Muscle of arm (tissue), 12 donors: ENCODE measurements around the gene DTHD1. TPM values are rescaled to one million over a fixed set of nuclear protein-coding genes. Genes with fewer than 3 reads are reported as not detected.

Experiments used
- DNase-seq: peaks from one replicate; pipeline ENCODE4 v3.0.0-alpha.2; 2013
- polyA plus RNA-seq, 12 donors: library from polyadenylated mRNA; unstranded; fragments of 120-200 nt; gene quantifications; one replicate each; pipeline ENCODE4 v1.2.1, GENCODE V29; 2013; ENCODE audit not compliant: insufficient read length in 12 of 12

Gene DTHD1
- polyA plus RNA-seq, 12 donors: 0.06 TPM; not detected in 11

DNA sequence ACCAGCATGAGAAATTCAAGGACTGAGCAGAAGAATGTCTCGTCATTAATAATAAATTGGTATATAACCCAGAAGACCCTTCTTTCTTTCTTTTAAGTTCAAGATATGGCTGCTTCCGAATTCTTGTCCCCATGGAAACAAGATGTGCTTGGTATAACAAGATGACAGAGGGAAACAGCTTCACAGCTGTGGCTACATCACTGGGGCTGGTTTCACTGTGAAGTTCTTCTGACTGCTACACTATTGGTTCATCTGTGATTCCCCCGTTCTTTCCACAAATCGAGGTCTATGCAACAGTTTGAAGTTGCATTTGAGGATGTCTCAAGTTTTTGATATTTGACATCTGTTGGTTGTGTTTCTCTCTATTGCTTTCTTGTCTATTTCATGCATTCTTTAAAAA lies 12.3 kb upstream of the DTHD1 start:
- no peak for DNase-seq

DNA sequence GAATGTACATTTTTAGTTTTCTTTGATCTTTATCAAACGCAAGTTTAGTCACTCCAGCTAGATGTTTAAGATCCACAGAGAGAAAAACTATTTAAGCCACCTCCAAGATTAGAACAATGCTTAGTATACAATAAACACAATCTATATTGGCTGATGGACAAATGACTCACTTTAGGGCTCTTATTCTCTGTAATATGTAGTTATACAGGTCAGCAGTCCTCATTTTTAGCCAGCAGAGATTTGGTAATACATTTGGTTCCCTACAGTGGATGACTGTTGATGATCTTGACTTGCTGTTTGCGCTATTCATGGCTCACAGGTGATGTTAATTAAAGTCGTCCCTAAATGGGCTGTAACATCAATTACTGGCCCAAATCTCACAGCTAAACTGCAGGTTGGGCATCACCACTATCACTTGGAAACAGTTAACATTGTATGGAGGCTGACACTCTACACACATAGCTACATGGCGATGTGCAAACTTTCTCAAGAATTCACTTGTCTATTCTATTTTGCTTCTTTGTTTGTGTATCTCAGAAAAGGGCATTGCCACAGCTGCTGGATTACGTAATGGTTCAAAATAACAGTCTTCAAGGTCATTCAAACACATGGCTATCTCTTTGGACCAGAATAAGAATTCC lies 11.8 kb upstream of the DTHD1 start:
- DNase-seq: no peak

DNA sequence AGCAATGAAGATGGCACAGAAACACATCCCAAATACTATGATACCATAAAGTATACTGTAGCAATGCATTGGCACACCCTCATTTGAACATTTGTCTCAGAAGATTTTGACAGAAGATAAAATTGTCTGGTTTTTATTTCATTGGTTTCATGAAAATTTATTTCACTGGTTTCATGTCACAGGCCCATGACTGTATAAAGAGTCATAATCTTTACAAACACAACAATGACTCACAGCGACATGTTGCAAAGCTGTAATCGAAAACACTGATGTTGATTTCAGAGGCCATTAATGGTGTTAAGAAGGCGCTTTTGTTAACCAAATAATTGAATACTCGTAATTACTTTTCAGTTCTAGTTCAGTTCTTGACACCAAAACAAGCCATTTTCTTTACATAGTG lies 8.1 kb upstream of the DTHD1 start:
- DNase-seq: no peak

DNA sequence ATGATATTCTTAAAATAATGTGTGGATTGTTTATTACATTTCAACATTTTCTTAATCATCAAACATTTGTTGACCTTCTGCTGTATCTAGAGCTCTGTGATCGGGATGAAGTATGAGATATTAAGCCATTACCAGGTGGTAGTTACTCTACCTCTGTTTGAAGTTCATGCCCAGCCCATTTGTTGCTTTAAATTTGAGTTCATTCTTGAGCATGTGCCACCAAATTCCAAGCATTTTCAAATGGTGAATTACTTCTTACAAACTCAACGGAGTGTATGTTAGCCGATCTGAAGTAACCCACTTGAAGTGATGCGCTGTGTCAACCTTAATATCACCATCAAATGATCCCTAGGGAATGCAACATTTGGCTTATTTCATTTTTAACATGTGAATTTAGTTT lies 7.3 kb upstream of the DTHD1 start:
- DNase-seq: no peak

DNA sequence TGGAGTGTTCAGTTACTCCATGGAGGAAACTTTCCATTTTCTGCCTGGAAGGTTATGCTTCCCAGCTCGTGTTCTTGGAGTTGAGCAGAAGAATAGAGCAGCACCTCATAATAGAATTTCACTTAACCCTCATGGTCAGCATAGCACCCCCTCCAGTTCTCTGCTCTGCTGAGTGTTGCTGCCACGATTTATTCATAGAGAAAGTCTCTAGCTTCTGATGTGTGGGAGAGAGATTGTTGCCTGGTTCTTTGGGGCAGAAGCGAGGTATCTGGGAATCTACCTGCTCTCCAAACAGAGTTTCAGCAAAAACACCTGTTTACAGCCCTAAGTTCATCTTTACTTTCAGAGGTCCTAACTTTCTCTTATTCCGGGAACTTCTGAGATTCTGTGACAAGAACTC lies 3.9 kb upstream of the DTHD1 start:
- DNase-seq: no peak

DNA sequence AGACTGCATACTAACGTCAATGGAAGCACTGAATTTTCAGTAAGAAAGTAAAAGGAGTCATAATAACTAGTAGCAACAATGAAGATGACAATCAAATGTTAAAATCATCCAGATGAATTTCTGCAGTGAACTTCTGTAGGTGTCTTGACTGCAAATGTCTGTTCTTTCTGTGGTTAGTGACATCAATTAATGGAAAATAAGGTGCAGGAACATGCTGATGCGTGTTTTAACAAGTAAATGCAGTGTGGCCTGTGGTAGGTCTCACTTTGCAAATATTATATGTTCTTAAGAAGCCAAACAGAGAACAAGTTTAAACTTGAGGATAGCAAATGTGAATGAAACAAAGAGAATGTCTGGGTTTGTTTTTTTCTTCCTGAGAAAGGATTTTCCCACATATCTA lies 2.6 kb upstream of the DTHD1 start:
- DNase-seq: no peak

DNA sequence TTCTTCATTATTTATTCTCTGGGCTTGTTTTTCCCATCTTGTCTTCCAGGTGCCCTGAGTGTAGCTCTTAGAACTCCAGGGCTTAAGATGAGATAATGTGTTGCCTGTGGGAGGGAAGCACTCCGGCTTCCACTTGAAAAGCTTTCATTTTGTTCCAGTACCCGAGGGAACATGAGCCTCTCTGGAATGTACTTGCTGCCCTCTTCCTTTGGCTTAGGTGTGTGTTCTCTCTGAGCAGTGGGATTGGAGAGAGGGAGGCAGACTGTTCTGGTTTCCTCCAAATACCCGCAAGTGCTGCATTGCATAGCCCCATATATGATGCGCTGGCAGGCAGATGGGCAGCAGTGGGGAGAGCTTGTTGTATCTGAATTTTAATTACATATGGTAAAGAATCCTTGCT lies 861 bp upstream of the DTHD1 start:
- no peak for DNase-seq

DNA sequence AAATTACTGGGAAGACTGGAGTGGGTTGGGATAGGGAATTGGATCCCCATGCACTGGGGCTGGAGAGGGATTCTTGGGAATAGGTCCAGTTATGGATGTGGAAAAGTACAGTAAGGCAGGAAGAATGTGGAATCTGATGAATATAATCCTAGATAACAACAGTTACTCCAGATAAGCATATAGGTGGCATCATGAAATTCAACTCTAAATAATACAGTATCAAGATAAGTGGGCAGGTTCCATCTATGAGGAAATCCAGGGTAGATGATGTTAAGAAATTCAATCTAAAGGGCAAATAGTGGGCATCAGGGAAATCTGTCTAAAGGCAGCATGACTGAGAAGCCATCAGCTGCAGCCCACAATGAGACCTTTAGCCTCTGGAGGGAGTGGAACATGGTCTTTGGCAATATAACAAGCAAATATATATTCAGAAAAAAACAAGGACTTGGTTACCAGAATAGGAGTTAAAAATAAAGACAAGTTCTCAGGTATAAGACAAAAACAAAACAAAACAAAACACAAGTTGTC lies 1.2 kb downstream of the DTHD1 start:
- no peak for DNase-seq

DNA sequence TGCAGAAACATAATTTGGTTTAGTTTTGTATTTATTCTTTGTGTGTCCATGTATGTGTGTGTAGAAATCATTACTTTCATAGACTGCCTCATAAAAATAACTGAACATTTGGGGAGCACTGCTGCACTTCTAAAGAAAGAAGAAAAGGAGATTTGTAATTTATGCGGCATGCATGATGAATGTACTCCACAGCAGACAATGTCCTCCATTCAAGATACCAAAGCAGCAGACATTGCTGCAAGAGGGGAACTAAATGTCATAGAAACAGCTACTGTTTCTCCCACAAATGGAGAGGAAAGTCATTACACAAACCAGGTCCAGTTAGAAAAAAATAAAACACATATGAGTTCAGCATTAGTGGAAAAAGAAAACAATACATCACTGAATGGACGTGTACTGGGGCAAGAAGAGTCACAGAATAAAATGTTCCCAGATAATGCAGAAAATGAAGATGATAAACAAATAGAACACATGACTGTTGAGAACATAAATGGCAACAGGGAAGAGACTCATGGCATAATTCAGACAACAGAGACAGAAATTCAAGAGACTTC lies 2.6 kb downstream of the DTHD1 start:
- DNase-seq: no peak

DNA sequence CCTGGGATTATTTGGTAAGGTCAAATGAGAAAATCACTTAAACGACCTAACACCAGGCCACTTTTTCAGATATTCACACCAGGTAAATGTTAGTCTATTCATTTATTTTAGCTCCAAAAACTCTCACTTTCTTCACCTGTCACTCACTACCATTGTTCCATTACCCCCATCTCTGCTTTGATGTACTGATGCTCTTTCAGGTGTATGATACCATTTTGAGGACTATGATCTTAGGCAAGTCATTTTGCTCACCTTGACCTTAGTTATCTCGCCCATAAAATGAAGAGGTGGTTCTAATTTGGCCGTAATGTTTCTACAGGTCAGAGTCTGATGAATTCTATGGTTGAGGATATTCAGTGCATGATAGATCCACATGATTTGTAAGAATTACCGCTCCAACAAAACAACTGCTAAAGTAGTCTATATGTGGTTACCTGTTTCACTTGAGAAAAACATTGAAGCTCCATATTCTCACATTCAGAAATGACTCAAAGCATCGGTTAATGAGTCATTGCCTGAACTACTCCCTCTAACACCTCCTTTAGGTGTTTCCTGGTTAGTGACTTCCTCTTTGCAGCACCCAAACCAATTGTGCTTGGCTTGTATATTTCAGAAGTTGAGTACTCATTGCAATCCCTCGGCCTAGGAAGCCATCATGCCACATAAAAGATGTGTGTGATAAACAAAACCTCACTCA lies 4.5 kb downstream of the DTHD1 start:
- DNase-seq: no peak

DNA sequence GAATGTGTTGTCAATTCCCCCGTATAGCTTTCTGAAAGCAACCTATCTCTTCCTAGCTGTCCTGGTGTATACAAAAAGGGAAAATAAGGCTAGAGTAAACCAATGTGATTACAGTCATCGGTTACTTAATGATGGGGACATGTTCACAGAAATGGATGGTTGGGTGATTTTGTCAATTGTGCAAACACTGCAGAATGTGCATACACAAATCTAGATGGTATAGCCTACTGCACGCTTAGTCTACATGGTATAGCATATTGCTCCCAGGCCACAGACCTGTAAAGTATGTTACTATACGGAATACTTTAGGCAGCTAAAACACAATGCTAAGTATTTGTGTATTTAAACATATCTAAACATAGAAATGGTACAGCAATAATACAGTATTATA lies 5.1 kb downstream of the DTHD1 start:
- no peak for DNase-seq

DNA sequence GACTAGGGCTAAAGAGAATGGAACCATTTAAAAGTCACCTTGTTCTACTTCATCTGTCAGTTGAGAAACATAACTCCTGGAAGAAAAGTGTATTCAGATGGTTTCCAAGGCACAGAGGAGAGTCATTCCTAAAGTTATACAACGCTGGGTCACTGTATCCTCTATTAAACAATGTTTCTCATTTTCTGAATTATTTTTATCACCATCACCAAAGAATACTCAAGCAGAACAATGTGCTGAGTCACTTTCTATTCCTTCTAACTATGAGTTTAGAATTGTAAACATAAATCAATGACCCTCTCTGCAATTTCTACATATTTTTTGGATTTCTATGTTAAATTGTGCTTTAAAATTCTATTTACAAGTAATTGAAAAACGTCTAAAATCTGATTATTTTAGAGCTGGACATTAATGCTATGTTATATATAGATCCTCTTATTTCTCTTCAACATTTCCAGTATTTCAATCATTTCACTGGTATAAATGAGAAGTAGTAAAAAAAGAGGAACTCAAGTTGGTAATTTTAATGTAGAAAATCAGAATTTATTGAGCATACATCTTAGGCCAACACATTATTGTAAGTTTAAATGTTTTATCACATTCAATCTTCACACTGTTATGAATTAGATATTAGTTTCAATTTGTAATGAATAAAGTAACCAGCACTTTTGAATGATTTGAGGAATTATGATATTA lies 7.5 kb downstream of the DTHD1 start:
- no peak for DNase-seq

DNA sequence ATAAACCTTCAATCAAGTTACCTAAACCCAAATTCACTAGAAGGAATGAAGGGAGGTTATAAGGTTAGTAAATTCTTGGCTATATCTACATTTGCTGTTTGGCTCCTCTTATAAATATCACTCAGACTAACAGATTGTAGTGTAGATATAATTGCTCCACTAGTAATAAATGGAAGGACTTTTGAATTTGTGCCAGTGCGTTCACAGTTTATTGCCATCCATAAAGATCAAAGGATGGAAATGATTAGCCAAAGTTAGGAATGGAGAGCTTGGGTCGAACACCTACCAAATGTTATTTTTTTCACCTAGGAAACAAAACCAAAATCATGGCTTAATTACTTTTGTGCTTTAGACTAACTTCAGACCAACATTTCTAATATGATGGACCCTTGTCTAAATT lies 9.2 kb downstream of the DTHD1 start:
- DNase-seq: no peak

DNA sequence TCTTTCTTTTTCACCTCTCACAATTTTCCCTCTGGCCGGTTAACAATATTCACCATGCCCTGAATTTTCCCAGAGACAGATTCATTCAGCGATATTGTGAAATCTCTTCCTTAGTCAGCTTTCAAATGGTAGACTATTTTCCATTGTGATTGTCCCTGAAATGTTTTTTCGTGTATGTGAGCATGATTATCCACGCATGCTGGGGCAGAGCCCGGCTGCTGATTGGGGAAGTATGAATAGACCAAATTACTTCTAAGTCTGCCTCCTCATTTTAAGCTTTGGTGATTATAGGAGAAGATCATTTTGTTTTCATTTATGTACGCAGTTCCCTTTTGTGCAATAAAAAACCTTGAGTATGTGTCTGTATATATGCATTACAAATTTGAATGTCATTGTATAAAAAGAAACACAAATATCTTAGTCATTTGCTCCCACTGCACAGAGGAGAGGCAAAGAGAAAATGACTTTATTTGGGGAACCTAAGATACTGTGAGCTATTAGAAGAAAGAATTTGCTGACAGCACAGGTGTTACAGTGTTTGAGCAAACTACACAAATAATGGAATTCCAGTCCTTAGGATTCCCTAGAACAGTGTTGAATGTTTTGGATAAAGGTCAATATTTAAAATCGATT lies 11.3 kb downstream of the DTHD1 start:
- no peak for DNase-seq

DNA sequence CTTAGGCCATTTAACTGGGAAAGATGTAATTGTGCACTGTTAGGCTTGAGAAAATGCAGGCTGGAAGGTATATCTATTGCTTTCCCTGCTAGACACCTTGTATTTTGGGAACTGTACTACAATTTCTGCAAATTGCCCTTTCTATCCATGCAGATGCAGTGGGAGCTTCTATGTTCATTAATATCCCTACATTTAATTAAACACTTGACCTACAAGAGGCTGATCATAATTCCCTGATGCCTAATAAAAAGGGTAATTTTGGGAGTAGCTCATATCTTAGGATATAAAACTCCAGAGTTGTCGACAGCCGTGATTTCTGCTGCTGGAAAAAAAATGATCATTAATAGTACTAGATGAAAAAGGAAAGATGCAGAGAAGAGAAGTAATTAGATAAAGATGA lies 19.7 kb downstream of the DTHD1 start:
- no peak for DNase-seq

DNA sequence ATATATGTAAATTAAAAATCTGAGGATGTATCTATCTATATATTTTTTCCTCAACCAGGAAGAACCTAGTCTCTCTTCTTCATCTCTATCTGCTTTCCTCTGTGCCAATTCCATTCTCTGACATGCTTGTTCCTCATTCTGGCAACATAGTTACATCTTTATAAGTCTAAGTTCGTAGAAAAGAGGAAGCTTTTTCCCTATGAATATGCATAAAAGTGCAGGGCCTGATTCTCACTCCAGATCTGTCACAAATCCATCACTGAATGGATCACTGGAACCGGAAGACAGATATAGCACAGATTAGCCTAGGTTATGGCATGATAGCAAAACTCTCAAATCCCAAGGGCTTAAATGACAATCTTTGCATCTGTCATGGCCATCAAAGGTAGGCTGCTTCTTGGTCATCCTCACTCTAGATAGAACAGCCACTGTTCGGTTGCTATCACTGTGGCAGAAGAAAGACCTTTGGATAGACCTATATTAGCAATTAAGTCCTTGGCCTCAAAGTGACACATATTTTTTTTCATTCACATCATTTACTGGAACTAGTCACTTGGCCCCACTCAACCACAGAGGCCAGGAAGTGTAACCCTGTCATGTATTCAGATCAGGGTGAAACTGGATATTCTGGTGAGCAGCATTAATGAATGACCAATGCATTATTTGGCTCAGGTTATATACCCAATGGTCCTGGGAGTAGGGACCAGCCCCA lies 22.2 kb downstream of the DTHD1 start:
- no peak for DNase-seq

DNA sequence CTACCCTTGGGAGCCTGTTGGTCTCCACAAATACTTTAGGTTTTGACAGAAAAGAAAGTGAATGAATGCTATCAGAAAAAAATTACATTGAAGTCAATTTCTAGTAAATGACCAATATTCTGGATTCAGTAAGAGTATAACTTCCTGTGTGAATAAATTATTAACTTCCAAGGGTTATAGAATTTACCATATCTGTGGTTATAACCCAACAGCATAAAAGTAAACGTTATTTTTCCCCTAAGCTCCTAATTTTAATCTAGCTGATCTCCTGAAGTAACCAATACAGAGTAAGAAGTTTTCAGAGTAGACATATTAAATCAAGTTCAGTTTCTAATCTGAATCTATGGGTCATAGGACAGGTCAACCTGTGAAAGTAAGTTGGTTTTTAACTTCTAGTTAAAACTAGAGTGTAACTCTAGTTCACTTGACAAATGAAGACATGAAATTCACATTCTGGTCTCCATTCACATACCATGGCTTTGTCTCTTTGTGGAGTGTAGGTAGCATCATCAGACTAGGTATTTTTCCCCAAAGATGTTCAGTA lies 22.8 kb downstream of the DTHD1 start:
- DNase-seq: no peak

DNA sequence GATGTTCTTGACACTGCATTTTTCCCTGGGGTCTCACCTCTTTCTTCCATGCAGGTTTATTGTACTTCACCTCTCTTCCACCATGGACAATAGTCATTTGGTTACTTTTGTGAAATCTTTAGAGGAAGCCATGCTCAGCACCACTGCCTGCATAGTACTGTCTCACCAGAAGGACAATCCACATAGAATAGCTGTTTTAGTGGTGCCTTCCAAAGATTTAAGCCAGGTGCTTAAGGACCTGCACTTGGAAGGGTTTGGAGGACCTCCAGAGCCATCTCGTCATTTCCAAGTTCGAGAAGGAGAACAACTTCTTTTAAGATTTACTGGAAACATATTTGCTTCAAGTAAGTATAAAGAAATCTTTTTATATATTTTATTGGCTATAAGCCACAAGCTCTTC lies 26.7 kb downstream of the DTHD1 start:
- no peak for DNase-seq

DNA sequence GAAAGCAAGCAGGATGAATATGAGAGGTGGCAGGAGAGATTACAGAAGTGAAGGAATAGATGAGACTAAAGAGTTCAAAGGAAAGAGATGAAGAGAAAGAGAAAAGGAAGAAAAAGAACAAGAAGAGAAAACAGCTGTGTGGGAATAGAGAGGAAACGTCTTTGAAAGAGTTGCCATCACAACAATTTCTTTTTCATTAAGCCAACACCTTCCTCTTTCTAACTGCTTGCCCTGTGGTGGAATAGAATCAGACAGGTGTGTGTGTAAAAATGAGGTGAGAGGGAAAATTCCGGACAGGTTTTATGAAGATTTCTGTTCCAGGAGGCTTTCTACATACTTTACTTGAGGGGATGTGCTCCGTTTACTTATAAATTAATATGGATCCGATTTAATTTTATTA lies 28.8 kb downstream of the DTHD1 start:
- DNase-seq: no peak

DNA sequence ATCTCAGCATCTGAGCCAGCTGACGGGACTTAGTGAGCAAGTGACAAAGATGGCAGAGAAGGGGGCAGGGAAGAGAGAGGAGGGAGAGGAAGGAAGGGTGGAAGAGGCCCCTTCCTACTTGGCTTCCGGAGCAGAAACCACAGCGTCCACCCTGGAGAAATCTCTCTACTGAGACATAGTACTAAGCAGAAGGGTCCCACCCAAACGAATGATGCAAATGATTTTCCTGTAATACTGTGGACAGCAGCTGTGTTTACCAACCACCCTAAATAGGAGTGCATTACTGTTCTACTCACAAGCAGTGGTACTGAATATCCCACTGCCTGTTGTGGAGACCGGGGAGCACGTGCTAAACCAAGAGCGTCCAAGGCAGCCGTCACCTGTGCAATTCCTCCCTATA lies 29.4 kb downstream of the DTHD1 start:
- peak; percentile 19 for DNase-seq

DNA sequence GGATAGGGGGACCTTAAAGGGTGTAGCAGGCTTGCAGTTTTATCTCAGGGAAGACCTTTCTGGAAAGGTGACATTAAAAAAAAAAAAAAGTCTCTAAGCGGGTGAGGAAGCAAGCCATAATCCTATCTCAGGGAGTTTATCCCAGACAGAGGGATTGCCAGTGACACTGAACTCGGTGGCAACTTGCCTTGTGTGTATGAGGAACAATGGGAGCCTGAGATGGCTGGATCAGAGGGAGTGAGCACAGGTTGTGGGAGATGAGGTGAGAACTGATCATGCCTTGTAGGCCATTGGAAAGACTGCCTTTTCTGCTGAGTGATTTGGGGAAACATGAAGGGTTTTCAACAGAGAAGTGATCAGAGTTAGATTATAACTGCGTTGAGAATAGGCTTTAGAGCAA lies 31.1 kb downstream of the DTHD1 start:
- no peak for DNase-seq
